ENCODE data around the gene CGB2. TPM values are rescaled to one million over a fixed set of nuclear protein-coding genes. Genes with fewer than 3 reads are reported as not detected.
"Not testable (repeated sequence)": the region's sequence is repeated elsewhere in the genome, so short reads cannot be mapped to it uniquely, and the experiment has no call there.

CGB2 gene
- total RNA-seq, 1 donor from 2014 or later = not detected

DNA sequence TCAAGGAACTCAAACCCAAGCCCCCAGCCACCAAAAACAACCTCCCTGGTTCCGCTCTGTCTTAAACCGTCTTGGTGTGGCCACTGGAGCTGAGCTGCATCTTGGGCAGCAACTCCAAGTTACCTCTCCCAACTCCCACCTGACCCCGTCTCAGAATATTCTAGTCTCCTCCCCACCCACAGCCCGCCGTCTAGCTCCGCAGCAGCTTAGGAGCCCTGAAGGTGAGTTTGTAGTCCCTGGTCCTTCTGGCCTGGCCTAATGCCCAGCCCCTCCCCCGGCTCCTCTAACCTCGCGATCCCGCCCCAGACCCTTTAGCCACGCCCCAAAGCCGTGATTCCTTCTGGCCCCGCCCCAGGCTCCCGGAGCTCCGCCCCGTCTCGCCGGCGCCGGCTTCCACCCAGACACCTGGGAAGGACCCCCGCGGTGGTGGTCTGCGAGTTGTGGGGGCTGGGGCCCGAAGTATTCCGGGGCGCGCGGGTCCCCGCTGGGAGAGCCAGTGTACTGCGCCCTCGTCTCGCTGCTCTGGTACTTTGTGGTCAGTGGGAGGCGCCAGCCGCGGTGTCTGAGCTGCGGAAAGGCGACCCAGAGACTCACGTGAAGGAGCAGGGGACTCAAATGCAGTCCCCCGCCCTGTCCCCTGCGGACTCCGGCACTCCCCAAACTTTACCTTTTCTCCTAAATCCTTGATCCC, 12.3 kb upstream of the CGB2 start:
- TF ChIP-seq, protein P1, sequence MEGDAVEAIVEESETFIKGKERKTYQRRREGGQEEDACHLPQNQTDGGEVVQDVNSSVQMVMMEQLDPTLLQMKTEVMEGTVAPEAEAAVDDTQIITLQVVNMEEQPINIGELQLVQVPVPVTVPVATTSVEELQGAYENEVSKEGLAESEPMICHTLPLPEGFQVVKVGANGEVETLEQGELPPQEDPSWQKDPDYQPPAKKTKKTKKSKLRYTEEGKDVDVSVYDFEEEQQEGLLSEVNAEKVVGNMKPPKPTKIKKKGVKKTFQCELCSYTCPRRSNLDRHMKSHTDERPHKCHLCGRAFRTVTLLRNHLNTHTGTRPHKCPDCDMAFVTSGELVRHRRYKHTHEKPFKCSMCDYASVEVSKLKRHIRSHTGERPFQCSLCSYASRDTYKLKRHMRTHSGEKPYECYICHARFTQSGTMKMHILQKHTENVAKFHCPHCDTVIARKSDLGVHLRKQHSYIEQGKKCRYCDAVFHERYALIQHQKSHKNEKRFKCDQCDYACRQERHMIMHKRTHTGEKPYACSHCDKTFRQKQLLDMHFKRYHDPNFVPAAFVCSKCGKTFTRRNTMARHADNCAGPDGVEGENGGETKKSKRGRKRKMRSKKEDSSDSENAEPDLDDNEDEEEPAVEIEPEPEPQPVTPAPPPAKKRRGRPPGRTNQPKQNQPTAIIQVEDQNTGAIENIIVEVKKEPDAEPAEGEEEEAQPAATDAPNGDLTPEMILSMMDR (IDR thresholded peaks at IDR 0.05) = no peak
- Mint-ChIP-seq H3K4me1 (peaks cover 32% of the 10 kb centered on the region), H3K27ac (no peak overlapping the region), H3K36me3 (ENCODE audit: low read depth) (peaks cover 15% of the 10 kb centered on the region), H3K27me3 (peaks cover 3% of the 10 kb centered on the region), H3K9me3 (no peaks in the 10 kb centered on the region), H3K4me3 (peak overlapping the region; percentile 87)
- POLR2A ChIA-PET = interaction anchor here (0.6 to 1.3 kb wide), 4 partner anchors 11 to 469 kb away, joined by 3 to 4 read pairs (median 3); partner anchors contain the start of genes GYS1 and RUVBL2
- intact Hi-C loops (cut with micrococcal nuclease) = loop anchor here (2.0 to 5.0 kb wide), 3 partner anchors 27 to 433 kb away; partner anchors contain the start of genes ALDH16A1, CGB7, GYS1 and PIH1D1
- ATAC-seq (ENCODE audit: low read depth) (peak; percentile 63), DNase-seq (peak; percentile 69)
- CTCF ChIA-PET = interaction anchor here (0.6 to 2.6 kb wide), 4 partner anchors 20 to 1156 kb away, joined by 3 to 8 read pairs (median 3); partner anchors contain the start of genes LIN7B and RUVBL2

DNA sequence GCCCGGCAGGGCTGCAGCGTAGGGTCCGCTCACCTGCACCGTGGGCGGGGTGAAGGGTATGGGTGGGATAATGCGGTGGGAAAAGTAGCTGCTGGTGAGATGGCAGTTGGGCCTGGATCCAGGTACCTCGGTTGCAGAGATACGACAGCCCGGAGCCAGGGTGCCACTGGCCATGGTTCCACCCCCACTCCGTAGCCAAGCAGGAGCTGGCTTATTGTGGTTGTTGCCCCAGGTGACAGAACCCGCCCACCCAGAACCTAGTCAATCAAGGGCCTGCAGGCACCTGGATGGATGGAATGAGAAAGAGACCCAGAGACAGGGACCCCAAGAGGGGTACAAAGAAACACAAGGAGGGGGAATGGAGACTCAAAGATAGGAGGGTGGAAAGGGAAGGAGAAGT, 11.3 kb upstream of the CGB2 start:
- TF ChIP-seq, protein P1 (IDR thresholded peaks at IDR 0.05) = no peak
- Mint-ChIP-seq H3K27ac (no peak overlapping the region), H3K9me3 (no peaks in the 10 kb centered on the region), H3K4me3 (no peak overlapping the region), H3K36me3 (ENCODE audit: low read depth) (peaks cover 8% of the 10 kb centered on the region), H3K4me1 (peaks cover 32% of the 10 kb centered on the region), H3K27me3 (peaks cover 3% of the 10 kb centered on the region)
- DNase-seq (no peak), ATAC-seq (ENCODE audit: low read depth) (no peak)
- ChIA-PET POLR2A (interaction anchor here (0.5 to 1.3 kb wide), 4 partner anchors 27 to 740 kb away, joined by 3 to 5 read pairs (median 4); partner anchors contain the start of genes GYS1 and RUVBL2), CTCF (interaction anchor here (2.6 kb wide), 1 partner anchor 21 kb away, joined by 8 read pairs; no protein-coding TSS in a partner anchor)
- intact Hi-C loops (cut with micrococcal nuclease) = no loop called here

DNA sequence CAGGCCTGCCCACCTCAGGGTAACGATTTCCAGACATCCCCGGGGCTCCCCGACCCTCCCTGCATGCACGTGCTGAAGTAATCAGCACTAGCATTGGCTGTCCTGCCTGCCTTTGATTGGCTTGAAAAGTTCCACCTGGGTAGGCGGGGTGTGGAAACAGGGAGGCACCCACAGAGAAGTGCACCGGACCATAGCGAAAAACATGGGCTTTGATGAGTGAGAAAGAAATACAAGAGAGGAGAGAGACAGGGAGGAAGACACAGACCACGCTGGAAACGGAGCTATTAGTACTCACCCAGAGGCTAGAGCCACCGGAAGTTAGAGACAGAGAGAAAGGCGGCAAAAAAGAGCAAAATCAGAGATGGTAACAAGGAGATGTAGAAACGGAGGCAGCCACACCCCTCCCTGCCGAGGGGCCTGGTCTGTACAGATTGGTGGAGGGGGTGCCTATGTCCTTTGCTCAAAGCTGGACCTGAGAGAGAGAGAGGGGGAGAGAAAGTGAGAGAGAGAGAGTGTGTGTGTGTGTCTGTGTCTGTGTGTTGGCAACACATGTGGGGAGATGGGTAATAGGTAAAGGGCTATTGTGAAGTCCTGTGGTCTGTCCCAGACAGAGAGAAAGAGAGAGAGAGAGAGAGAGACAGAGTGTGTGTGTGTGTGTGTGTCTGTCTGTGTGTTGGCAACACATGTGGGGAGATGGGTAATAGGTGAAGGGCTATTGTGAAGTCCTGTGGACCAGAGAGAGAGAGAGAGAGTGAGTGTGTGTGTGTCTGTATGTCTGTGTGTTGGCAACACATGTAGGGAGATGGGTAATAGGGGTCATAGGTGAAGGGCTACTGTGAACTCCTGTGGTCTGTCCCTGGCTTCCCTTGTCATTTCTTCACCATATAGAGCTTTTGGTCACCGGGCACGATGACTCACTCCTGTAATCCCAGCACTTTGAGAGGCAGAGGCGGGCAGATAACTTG, 10.5 kb upstream of the CGB2 start:
- H3K4me3 Mint-ChIP-seq = no peak overlapping the region
- DNase-seq (no peak), ATAC-seq (ENCODE audit: low read depth) (no peak)
- H3K27ac Mint-ChIP-seq = no peak overlapping the region
- CTCF ChIA-PET = no interaction called here
- H3K9me3 Mint-ChIP-seq = no peaks in the 10 kb centered on the region
- H3K4me1 Mint-ChIP-seq = peaks cover 32% of the 10 kb centered on the region
- POLR2A ChIA-PET = interaction anchor here (0.5 to 1.0 kb wide), 4 partner anchors 23 to 102 kb away, joined by 3 to 7 read pairs (median 4); partner anchors contain the start of genes GYS1 and RUVBL2
- intact Hi-C loops (cut with micrococcal nuclease) = no loop called here
- TF ChIP-seq, protein P1 (IDR thresholded peaks at IDR 0.05) = no peak
- no peaks in the 10 kb centered on the region for H3K36me3 Mint-ChIP-seq (ENCODE audit: low read depth)
- H3K27me3 Mint-ChIP-seq = peaks cover 3% of the 10 kb centered on the region

DNA sequence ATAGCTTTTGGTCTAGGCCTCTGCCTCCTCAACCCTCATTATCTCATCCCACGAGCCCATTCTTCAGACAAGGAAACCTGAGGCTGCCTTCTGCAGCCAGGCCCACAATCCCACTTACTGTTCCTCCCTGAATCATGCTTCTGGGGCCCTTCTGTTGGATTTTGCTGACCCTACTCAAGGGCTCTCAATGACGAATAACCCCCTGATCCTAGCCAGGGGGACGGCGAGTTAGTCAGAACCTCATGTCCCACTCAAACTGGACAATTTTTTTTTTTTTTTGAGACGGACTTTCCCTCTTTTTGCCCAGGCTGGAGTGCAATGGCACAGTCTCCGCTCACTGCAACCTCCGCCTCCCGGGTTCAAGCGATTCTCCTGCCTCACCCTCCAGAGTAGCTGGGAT, 9.6 kb upstream of the CGB2 start:
- POLR2A ChIA-PET = interaction anchor here (0.8 kb wide), 1 partner anchor 28 kb away, joined by 4 read pairs; the partner anchor contains the start of gene RUVBL2
- Mint-ChIP-seq H3K4me1 (peaks cover 32% of the 10 kb centered on the region), H3K27ac (no peak overlapping the region), H3K36me3 (ENCODE audit: low read depth) (no peaks in the 10 kb centered on the region), H3K4me3 (no peak overlapping the region), H3K27me3 (peaks cover 3% of the 10 kb centered on the region), H3K9me3 (no peaks in the 10 kb centered on the region)
- intact Hi-C loops (cut with micrococcal nuclease) = no loop called here
- no peak for DNase-seq
- CTCF ChIA-PET = no interaction called here
- TF ChIP-seq, protein P1 (IDR thresholded peaks at IDR 0.05) = no peak
- no peak for ATAC-seq (ENCODE audit: low read depth)

DNA sequence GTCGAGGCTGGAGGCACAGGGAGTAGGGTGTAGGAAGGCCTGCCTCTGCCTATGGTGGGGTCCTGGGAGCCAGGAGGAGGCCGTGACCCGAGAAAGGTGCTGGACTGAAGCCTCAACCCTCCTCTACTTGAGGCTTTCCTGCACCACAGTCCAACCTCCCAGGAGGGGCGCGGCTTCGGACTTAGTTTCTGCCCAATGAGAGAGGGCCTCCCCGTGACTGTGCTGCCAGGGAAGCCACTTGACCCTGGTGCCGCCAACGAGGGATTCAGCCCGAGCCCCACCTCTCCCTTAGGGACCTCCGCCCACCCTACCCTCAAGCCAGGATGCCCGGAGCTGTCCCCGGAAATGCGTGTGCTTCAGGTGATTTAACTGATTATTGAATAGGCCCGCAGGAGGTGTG, 7.5 kb upstream of the CGB2 start, which contains the start of gene CGB3:
TSS of gene CGB3 (minus strand) at position 101 of the 400 bp plus-strand sequence. CDS start 362 bp downstream, outside the sequence.
- ATAC-seq (ENCODE audit: low read depth); H3K27ac Mint-ChIP-seq; H3K4me3 Mint-ChIP-seq; POLR2A ChIA-PET; CTCF ChIA-PET; DNase-seq; H3K36me3 Mint-ChIP-seq (ENCODE audit: low read depth); intact Hi-C loops (cut with micrococcal nuclease); H3K9me3 Mint-ChIP-seq; H3K27me3 Mint-ChIP-seq: not testable (repeated sequence)
- H3K4me1 Mint-ChIP-seq = peaks cover 19% of the 10 kb centered on the region

DNA sequence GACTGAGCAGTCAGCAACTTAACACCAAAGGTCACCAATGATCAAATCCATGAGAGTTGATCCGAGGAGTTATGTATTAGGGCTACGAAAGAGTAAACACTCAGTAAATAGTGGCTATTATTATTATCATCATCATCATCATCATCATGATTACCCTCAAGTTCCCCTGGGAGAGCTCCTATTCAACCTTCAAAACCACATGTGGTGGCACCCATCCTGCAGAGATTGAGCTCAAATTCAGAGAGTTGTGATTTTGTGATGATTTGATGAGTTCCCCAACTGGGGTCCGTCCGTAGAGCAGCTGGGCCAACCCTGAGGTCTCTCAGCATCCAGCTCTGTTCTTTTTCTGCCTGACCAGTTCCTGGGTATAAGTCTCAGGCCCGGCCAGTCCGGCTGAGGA, 6.6 kb upstream of the CGB2 start:
- H3K4me1 Mint-ChIP-seq = peaks cover 14% of the 10 kb centered on the region
- H3K27ac Mint-ChIP-seq; H3K27me3 Mint-ChIP-seq; POLR2A ChIA-PET; H3K36me3 Mint-ChIP-seq (ENCODE audit: low read depth); ATAC-seq (ENCODE audit: low read depth); H3K4me3 Mint-ChIP-seq; CTCF ChIA-PET; H3K9me3 Mint-ChIP-seq; DNase-seq; intact Hi-C loops (cut with micrococcal nuclease): not testable (repeated sequence)

DNA sequence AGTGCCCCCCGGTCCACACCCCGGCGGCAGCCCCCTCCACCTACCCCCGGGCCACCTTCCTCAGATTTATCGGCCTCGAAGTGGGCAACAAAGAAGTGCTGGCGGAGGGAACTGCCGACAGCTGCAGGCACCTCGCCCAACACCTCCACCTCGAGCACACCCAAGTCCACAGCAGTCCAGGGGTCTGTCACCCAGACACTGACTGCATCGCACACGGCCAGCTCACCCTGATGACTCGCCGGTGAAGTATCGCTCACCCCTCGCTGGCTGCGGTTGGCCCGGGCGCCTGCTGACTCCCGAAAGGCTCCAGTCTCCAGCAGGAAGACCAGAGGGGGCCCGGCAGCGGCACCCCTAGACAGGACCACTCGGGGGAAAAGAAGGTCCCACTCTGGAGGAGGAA, 6.1 kb upstream of the CGB2 start:
- H3K27me3 Mint-ChIP-seq; DNase-seq; H3K4me3 Mint-ChIP-seq; H3K36me3 Mint-ChIP-seq (ENCODE audit: low read depth); ATAC-seq (ENCODE audit: low read depth); H3K9me3 Mint-ChIP-seq; POLR2A ChIA-PET; H3K27ac Mint-ChIP-seq; CTCF ChIA-PET; H3K4me1 Mint-ChIP-seq; intact Hi-C loops (cut with micrococcal nuclease): not testable (repeated sequence)

DNA sequence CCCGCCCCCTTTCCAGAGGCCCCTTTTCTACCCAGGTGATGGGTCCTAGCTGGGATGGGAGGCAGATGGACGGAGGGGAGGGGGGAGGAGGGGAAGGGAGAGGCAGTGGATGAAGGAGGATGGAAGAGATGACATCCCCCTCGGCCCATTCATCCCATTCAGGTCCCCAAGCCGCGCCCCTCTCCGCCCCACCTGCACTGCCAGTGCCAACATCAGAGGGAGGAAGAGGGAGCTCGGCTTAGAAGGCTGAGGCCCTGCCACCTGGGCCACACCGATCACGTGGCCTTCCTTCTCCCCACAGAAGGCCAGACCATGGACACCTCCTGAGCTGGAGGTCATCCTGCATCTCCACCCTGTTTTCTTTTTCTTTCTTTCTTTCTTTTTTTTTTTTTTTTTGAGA, 3.0 kb upstream of the CGB2 start:
- CTCF ChIA-PET, POLR2A ChIA-PET: not testable (repeated sequence)

More for the DNA sequence above, 3.0 kb upstream of the CGB2 start:
- H3K4me3 Mint-ChIP-seq; H3K36me3 Mint-ChIP-seq (ENCODE audit: low read depth); DNase-seq; H3K27ac Mint-ChIP-seq; H3K4me1 Mint-ChIP-seq; H3K9me3 Mint-ChIP-seq; ATAC-seq (ENCODE audit: low read depth); H3K27me3 Mint-ChIP-seq; intact Hi-C loops (cut with micrococcal nuclease): not testable (repeated sequence)
